Measurements from ENCODE around the gene SLC35B2.

Gene SLC35B2

GRCh38 chr6:44265722-44266233 lies 8.4 kb upstream of the SLC35B2 start:
- peaks cover 52% of the 10 kb centered on the region for H3K4me1 Mint-ChIP-seq (ENCODE audit: low read depth)
- H3K36me3 Mint-ChIP-seq (ENCODE audit: low read depth) = peaks cover 30% of the 10 kb centered on the region
- peaks cover 27% of the 10 kb centered on the region for H3K27me3 Mint-ChIP-seq (ENCODE audit: low read depth)
- H3K27ac Mint-ChIP-seq = peak overlapping the region; percentile 90
- H3K4me3 Mint-ChIP-seq = peak overlapping the region; percentile 100
- H3K9me3 Mint-ChIP-seq = no peaks in the 10 kb centered on the region

- peaks cover 34% of the 10 kb centered on the region for H3K36me3 Mint-ChIP-seq (ENCODE audit: low read depth)
- no peaks in the 10 kb centered on the region for H3K9me3 Mint-ChIP-seq
- peak within 1 kb of the TSS; percentile 99 for H3K27ac Mint-ChIP-seq
- peak within 1 kb of the TSS; percentile 100 for H3K4me3 Mint-ChIP-seq
- peaks cover 26% of the 10 kb centered on the region for H3K27me3 Mint-ChIP-seq (ENCODE audit: low read depth)
- H3K4me1 Mint-ChIP-seq (ENCODE audit: low read depth) = peaks cover 54% of the 10 kb centered on the region
Measured at GRCh38 chr6:44265007-44265721, 7.8 kb upstream of the SLC35B2 start, which contains the start of gene NFKBIE. Gene NFKBIE (minus strand): TSS chr6:44265551. CDS start chr6:44265346, 205 bp downstream.

- Mint-ChIP-seq H3K9me3 (no peaks in the 10 kb centered on the region), H3K27ac (peak overlapping the region; percentile 99), H3K4me3 (peak overlapping the region; percentile 100), H3K27me3 (ENCODE audit: low read depth) (peaks cover 18% of the 10 kb centered on the region), H3K4me1 (ENCODE audit: low read depth) (peaks cover 47% of the 10 kb centered on the region), H3K36me3 (ENCODE audit: low read depth) (peaks cover 39% of the 10 kb centered on the region)
Measured at GRCh38 chr6:44264154-44265006, 7.1 kb upstream of the SLC35B2 start.

GRCh38 chr6:44263354-44264100 lies 6.2 kb upstream of the SLC35B2 start:
- peaks cover 10% of the 10 kb centered on the region for H3K27me3 Mint-ChIP-seq (ENCODE audit: low read depth)
- peaks cover 50% of the 10 kb centered on the region for H3K4me1 Mint-ChIP-seq (ENCODE audit: low read depth)
- H3K36me3 Mint-ChIP-seq (ENCODE audit: low read depth) = peaks cover 45% of the 10 kb centered on the region
- H3K27ac Mint-ChIP-seq = peak overlapping the region; percentile 99
- H3K4me3 Mint-ChIP-seq = peak overlapping the region; percentile 100
- H3K9me3 Mint-ChIP-seq = no peaks in the 10 kb centered on the region

GRCh38 chr6:44262467-44263353 lies 5.4 kb upstream of the SLC35B2 start:
- Mint-ChIP-seq H3K9me3 (no peaks in the 10 kb centered on the region), H3K27ac (peak overlapping the region; percentile 99), H3K4me3 (peak overlapping the region; percentile 100), H3K27me3 (ENCODE audit: low read depth) (peaks cover 3% of the 10 kb centered on the region), H3K4me1 (ENCODE audit: low read depth) (peaks cover 55% of the 10 kb centered on the region), H3K36me3 (ENCODE audit: low read depth) (peaks cover 52% of the 10 kb centered on the region)

GRCh38 chr6:44261581-44261980 lies 4.3 kb upstream of the SLC35B2 start:
- H3K9me3 Mint-ChIP-seq = no peaks in the 10 kb centered on the region
- no peak overlapping the region for H3K4me3 Mint-ChIP-seq
- peaks cover 51% of the 10 kb centered on the region for H3K4me1 Mint-ChIP-seq (ENCODE audit: low read depth)
- peaks cover 55% of the 10 kb centered on the region for H3K36me3 Mint-ChIP-seq (ENCODE audit: low read depth)
- H3K27ac Mint-ChIP-seq = no peak overlapping the region
- H3K27me3 Mint-ChIP-seq (ENCODE audit: low read depth) = no peaks in the 10 kb centered on the region

GRCh38 chr6:44260451-44261297 lies 3.3 kb upstream of the SLC35B2 start:
- Mint-ChIP-seq H3K27me3 (ENCODE audit: low read depth) (no peaks in the 10 kb centered on the region), H3K36me3 (ENCODE audit: low read depth) (peaks cover 61% of the 10 kb centered on the region), H3K9me3 (no peaks in the 10 kb centered on the region)

GRCh38 chr6:44260011-44260410 lies 2.7 kb upstream of the SLC35B2 start:
- Mint-ChIP-seq H3K27me3 (ENCODE audit: low read depth) (no peaks in the 10 kb centered on the region), H3K9me3 (no peaks in the 10 kb centered on the region), H3K27ac (peak overlapping the region; percentile 17), H3K4me3 (no peak overlapping the region), H3K36me3 (ENCODE audit: low read depth) (peaks cover 66% of the 10 kb centered on the region), H3K4me1 (ENCODE audit: low read depth) (peaks cover 55% of the 10 kb centered on the region)

More at GRCh38 chr6:44260451-44261297, 3.3 kb upstream of the SLC35B2 start:
- no peak overlapping the region for H3K4me3 Mint-ChIP-seq
- peak overlapping the region; percentile 60 for H3K27ac Mint-ChIP-seq
- H3K4me1 Mint-ChIP-seq (ENCODE audit: low read depth) = peaks cover 52% of the 10 kb centered on the region

- Mint-ChIP-seq H3K27ac (peak overlapping the region; percentile 86), H3K9me3 (no peaks in the 10 kb centered on the region), H3K4me3 (peak overlapping the region; percentile 81), H3K27me3 (ENCODE audit: low read depth) (no peaks in the 10 kb centered on the region), H3K36me3 (ENCODE audit: low read depth) (peaks cover 65% of the 10 kb centered on the region), H3K4me1 (ENCODE audit: low read depth) (peaks cover 56% of the 10 kb centered on the region)
Measured at GRCh38 chr6:44258921-44259320, 1.6 kb upstream of the SLC35B2 start.

- no peaks in the 10 kb centered on the region for H3K9me3 Mint-ChIP-seq
- peaks cover 56% of the 10 kb centered on the region for H3K4me1 Mint-ChIP-seq (ENCODE audit: low read depth)
- peak overlapping the region; percentile 86 for H3K27ac Mint-ChIP-seq
- peak overlapping the region; percentile 81 for H3K4me3 Mint-ChIP-seq
- no peaks in the 10 kb centered on the region for H3K27me3 Mint-ChIP-seq (ENCODE audit: low read depth)
- H3K36me3 Mint-ChIP-seq (ENCODE audit: low read depth) = peaks cover 67% of the 10 kb centered on the region
Measured at GRCh38 chr6:44258325-44258863, 1.1 kb upstream of the SLC35B2 start.

- Mint-ChIP-seq H3K4me1 (ENCODE audit: low read depth) (peaks cover 55% of the 10 kb centered on the region), H3K4me3 (peak overlapping the region; percentile 81), H3K27me3 (ENCODE audit: low read depth) (no peaks in the 10 kb centered on the region), H3K36me3 (ENCODE audit: low read depth) (peaks cover 67% of the 10 kb centered on the region), H3K27ac (peak overlapping the region; percentile 86), H3K9me3 (no peaks in the 10 kb centered on the region)
Measured at GRCh38 chr6:44257753-44258324, 511 bp upstream of the SLC35B2 start.

GRCh38 chr6:44256775-44257024 lies 628 bp downstream of the SLC35B2 start:
- Mint-ChIP-seq H3K27ac (peak overlapping the region; percentile 80), H3K9me3 (no peaks in the 10 kb centered on the region), H3K4me3 (peak overlapping the region; percentile 87), H3K27me3 (ENCODE audit: low read depth) (no peaks in the 10 kb centered on the region), H3K36me3 (ENCODE audit: low read depth) (peaks cover 70% of the 10 kb centered on the region), H3K4me1 (ENCODE audit: low read depth) (peaks cover 52% of the 10 kb centered on the region)

Data from T-helper 1 cell treated with Interleukin-12 subunit alpha and Interleukin-12 subunit beta and Interleukin-4 antibody, amounts not matched to agents 30 μg/mL and 1 μg/mL, for 36 hours (primary cell).